NCI-H2171 treated with DMSO at 0.1 percent for 48 hours (cell line): ENCODE data around the gene ATIC.
A peak's percentile ranks its signal among the peaks of the same experiment; 100 is the strongest.

ENCODE experiments used
- DNase-seq: peaks from one replicate; lab custom pipeline; 2025; lab: John Stamatoyannopoulos, UW

Gene ATIC

DNA sequence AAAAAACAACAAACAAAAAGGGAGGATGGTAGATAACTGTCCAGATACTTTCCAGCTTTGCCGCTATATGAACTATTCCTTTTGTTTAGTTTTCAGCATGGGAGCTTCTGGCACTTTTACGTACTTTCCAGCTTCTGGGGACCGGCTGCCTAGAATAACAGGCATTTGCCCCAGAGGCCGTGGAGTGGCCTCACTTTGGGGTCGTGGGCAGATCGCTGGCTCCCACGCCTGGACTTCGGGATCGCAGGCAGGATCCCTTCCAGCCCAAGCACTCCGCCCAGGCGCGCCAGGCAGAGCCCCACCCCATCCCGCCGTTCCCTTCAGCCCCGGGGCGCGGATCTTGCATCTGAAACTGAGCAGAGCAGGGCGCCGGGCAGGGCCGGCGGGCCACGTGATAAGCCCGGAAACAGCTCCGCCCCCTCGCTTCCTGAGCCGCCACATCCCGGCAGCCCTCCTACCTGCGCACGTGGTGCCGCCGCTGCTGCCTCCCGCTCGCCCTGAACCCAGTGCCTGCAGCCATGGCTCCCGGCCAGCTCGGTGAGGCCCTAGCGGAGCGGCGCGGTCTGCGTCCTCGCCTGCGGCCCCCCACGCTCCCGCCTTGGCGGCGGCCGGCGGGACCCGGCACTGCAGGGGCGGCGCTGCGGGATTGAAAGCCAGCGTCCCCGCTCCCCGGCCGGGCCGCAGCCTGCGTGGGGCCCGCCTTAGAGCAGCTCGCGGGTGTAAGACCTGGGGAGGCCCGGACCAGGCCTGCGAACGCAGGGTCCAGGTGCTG is at the start of gene ATIC:
Gene ATIC (plus strand): TSS at position 435 of the 772 bp plus-strand sequence. CDS start 84 bp downstream, at position 519.
- DNase-seq: peak; percentile 94

DNA sequence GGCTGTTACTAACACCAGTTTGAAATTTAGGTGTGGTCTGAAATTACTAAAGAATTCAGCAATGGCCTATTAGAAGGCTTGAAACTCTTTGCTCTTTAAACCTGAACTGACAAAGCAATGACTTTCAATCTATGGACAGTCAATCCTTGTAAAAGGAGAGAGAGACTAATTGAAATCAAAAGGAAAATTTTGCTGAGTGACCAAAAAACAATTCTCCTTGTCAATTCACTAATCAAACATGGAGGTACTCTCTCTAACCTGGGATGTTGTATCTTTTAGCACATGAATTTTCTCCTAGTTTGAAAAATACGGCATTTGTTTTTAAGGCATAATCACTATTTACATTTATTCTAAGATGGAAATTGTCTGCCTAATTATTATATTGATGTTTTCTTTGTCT is 49.6 kb upstream of the ATIC start:
- DNase-seq: no peak

DNA sequence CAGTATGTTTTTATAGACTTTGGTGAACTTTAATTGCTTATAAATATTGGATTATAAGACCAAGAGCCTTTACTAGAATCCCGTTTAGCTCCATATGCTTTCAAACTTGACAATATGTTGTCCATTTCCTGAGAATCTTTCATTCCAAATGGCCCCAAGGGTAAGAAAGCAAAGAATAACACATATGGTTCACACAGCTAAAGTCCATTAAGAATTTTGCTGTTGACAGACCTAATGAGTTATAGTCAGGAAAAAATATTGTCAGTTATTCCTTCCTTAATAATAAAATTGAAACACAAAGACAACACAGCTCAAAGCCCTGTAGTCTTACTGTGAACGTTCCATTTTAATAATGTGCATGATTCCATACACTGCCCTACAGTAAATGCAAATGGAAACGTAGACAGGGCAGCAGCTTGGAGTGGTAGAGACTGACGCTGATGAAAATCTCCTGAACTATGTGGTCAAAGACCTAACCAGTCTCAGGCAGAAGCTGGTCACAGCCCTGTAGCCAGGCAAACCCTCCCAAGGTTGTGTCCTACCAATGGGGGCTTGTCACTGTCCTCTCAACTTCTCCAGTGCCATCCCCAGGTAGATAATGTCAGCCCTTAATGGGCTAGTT is 49.0 kb upstream of the ATIC start:
- DNase-seq: no peak

DNA sequence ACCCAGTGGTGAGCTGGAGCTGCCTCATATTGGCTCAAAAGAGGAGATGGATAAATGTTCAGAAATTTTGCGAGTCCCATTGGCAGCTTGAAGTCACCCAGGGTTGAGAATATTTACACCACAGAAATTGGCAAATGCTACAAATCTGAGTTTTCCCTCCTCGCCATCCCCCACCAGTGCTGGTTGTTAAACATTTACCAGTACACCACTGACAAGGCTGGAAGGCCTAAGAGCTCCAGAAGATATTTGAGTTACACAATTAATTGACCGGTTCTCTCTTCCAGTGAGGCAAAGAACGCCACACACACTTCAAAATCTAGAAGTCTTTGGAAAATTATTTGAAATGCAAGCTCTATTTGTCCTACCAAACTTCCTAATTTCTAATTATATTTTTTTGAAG is 47.5 kb upstream of the ATIC start:
- no peak for DNase-seq

DNA sequence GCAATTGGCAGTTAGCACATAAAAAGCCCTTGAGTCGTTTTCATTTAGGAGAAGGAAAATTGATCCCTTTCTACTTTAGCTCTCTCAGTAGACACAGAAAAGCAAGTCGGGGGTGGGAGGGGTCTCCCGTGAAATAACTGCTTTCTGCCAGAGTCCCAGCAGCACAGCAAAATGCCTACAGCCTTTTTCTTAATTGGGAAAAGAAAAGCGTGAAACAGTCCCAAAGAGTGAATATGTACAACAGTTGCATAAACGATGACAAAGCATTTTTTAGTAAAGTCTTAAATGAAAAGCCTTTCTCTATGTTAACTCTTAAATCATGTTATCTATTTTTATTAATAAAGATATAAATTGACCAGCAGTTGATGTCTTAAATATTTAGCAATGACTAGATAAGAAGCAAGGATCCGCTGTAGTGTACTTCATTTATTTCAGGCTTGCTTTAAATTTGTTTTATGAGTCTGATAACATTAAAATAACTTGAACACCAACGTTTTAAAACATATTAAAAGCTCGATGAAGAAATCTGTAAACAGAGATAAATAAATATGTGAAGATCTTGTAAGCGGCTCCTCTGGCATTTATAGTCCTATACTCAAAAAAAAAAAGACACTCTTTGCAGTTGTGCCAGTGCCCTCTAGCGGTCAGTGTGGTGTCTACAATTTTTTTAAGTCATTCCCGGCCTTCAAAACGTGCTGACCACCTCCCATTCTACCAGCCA is 42.3 kb upstream of the ATIC start:
- DNase-seq: peak; percentile 79

DNA sequence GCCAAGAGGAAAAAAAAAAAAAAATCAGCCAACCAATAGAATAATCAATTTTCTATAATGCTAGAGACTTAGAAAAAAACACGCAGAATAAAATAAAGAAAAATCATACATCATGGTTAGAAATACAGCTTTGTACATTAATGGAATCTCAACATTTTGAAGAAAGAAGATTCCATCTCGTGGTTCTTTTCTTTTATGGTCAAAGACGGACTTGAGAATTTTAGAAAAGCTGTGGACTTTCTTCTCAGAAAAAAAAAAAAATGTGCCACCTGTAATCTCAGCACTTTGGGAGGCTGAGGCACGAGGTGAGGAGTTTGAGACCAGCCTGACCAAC is 41.8 kb upstream of the ATIC start:
- no peak for DNase-seq

DNA sequence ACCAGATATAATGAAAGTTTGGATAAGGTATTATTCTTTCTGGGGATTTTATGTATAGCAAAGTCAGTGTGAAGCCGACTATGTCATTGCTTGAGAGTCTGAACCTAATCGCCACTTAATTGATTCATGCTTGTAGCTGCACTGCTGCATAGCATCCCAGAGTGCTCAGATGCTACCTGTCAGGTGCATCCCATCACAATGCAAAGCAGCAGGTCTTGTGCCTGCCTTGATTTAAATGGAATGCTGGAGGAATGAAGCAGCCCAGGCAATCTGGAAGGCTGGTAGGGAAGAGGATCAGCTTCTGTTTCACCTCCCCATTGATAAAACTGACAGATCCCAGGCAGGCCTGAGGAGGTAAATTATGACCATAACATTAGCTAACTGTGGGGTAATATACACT is 40.4 kb upstream of the ATIC start:
- DNase-seq: no peak

DNA sequence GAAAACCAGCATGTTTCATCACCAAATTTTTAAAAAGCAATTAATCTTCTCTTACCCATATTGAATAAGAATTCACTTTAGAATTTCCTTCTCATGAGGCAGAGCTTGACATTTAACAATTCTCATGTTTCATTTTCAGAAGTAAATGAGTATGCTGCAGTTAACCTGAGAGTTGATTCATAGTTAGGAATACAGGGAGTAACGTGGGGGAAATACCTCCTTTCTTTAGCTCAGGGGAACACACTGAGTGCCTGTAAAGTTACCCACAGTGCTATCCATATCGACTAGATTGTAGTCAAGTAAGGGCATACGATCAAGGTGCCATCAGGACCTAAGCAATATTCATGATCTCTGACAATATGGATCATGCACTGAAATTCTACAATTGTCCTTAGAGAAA is 38.9 kb upstream of the ATIC start:
- no peak for DNase-seq

DNA sequence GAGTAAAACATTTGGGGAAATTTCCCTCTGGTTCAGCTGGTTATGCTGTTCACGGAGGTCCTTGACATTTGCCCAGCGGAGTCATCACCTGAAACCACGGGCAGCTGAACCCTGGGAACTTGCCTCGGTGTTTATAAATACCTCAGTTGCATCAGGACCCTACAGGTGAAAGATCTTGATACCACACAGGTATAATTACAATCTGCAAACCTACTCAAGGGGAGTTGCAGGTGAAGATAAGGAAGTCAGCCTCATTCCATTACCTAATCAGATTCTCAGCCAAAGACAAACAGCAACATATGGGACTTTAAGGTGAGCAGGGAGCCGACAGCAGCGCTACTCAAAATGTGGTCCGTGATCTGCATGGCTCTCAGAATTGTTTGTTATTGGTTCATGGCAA is 37.0 kb upstream of the ATIC start:
- peak; percentile 41 for DNase-seq

DNA sequence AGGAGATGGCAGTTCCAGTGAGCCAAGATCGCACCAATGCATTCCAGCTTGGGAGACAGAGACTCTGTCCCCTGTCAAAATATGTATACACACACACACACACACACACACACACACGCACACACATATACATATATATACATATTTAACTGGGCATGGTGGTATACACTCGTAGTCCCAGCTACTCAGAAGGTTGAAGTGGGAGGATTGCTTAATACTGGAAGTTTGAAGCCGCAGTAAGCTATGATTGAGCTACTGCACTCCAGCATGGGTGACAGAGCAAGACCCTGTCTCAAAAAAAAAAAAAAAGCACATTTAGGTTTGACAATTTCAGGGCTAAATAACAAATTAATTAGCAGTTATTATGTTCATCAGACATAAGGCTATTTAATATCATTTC is 36.0 kb upstream of the ATIC start:
- no peak for DNase-seq

DNA sequence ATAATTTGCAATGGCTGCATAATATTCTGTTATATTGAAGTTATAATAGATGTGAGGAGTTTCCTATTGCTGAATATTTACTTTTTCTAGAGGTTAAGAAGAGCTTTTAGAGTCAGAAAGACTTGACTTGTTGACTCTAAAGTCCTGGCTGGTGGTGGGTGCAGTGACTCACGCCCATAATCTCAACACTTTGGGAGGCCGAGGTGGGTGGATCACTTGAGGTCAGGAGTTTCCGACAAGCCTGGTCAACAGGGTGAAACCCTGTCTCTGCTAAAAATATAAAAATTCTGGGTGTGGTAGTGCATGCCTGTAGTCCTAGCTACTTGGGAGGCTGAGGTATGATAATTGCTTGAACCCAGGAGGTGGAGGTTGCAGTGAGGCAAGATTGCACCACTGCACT is 33.9 kb upstream of the ATIC start:
- DNase-seq: no peak

DNA sequence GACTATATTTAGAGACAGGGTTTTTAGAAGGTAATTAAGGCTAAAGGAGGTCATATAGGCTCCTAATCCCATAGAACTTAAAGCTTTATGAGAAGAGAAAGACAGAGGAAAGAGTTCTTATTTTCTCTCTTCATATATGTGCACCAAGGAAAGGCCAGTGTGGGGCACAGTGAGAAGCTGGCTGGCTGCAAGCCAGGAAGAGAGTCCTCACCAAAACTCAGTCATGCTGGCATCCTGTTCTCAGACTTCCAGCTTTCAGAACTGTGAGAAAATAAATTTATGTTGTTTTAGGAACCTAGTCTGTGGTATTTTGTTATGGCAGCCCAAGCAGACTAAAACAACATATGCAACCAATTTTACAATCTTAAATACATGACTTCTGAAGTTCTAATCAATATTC is 31.5 kb upstream of the ATIC start:
- DNase-seq: no peak

DNA sequence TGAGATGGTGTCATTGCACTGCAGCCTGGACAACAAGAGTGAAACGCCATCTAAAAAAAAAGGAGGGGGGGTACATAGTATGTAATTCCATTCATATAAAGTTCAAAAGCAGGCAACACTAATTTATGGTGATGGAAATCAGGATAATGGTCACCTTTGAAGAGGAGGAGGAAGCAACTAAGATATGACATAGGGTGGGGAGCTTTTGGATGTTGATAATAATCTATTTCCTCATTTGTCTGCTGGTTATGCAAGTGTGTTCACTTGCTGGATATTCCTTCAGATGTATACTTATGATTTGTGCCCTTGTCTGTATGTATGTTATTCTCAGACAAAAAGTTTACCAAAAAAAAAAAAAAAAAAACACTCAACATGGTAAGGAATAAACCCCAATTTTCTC is 28.6 kb upstream of the ATIC start:
- no peak for DNase-seq

DNA sequence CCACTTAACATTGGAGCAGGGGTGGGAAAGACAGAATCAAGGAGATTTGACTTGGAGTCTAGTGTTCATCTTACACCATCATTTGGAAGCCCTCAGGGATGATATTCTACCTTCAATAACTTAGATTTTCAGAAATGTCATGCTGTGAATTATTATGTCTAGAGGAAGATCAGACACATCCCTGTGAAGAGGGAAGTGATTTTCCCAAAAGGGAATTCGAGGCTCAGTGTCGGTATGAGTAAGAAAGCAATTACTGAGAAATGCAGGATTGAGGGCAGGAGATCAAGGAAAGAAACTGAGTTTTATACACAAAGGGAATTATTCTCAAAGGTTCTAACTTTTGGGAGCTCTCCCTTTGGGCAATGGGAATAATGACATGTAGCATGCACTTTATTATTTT is 25.6 kb upstream of the ATIC start:
- DNase-seq: no peak

DNA sequence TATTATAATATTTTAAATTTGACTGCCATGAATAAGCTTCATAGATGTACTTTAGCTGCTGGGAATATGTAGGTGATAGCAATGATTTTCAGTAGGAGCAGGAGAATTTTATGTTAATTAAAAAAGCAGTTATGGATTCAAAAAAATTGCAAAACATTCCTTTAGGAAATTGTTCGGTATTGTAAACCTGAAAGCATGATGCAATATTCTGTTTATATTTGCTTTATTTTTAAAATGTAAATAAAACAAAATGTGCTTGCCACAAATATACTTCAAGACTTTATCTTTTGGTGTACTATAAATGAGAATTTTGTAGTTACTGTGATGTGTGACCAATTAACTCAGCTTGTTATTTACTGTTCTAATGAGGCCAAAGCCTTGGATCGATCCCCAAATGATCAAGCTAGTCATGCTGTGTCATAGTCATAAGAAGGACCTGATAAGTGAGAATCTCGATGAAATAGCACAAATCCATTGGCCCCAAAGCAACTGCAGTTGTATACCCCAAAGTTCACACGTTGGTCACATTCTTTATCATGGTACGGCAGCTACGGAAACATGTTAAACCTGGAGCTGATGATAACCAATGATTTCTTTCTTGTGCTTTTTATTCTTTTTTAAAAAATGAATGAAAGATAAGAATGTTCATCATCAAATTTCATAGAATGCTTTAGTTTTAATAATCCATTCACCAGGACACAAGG is 23.6 kb upstream of the ATIC start:
- no peak for DNase-seq

DNA sequence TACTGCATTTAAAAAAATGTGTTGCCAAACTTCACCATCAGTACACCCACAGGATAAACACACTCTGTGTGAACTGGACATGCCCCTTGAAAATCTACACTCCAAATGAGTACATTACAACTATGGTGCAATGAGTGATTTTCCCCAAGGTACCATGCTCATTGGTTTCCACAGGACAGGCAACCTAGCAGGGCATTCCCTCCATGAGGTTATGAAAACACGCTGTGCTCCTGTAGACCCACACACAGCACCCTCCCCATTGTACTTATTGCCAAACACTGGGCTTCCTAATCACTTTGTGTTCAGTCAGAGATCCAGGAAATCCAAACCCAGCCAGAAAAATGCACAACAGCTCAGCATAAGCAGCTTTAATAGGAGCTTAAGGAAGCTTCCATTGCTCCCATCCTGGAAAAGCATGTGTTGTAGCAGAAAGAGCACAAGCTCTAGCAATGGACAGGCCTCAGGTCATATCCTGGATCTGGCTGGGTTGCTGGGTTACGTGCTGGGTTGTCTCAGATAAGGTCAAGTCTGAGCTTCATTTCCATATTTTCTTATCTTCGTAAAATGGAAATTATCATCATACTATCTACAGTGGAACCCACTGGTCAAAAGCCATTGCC is 20.8 kb upstream of the ATIC start:
- no peak for DNase-seq

DNA sequence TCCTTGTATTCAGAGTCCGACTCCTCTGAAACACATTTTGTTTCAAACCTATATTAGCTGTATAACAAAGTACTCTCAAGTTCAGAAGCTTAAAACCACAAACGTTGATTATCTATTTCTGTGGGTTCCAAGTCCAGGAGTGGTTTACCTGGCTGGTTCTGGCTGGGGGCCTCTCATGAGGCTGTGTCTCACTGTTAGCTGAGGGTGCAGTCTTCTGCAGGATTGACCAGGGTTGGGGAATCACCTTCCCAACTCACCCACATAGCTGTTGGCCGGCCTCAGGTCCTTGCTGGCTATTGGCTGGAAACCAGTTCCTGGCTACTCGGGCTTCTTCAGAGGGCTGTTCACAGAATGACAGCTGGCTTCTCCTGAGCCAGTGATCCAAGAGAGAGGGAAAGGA is 18.0 kb upstream of the ATIC start:
- no peak for DNase-seq

DNA sequence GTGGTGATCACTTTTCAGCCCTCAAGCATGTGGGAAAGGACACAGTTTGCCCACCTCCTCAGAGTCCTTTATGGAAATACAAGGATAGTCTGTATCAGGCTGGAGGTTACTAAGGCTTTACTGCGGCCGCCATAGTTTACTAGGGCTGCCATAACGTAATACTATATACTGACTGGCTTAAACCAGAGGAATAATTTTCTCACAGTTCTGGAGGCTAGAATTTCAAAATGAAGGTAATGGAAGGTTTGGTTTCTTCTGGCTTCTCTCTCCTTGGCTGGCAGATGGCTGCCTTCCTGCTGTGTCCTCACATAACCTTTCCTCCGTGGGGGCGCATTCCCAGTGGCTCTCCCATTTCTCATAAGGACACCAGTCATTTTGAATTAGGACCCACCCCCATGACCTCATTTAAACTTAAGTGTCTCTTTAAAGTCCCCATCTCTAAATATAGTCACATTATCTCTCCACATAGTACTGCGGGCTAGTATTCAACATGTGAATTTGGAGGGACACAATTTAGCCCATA is 12.5 kb upstream of the ATIC start:
- peak; percentile 91 for DNase-seq

DNA sequence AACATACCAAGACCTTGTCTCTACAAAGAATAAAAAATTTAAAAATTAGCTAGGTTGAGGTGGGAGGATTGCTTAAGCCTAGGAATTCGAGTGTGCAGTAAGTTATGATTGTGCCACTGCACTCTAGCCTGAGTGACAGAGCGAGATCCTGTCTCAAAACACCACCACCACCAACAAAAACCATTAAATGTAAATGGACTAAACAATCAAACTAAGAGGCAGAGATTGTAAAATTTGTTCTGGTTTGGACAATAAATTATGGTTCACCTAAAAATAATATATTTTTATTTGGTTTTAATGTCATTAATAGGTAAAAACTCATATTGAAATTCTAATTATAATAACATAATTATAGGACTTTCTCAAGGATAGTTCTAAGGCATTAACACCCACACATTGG is 9.9 kb upstream of the ATIC start:
- DNase-seq: no peak

DNA sequence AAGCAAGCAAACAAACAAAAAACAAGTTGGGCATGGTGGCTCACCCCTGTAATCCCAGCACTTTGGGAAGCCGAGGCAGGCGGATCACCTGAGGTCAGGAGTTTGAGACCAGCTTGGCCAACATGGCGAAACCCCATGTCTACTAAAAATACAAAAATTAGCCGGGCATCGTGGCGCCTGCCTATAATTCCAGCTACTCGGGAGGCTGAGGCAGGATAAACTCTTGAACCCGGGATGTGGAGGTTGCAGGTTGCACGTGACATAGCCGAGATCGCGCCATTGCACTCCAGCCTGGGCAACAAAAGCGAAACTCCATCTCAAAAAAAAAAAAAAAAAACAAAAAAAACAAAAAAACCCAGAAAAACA is 617 bp upstream of the ATIC start:
- peak; percentile 69 for DNase-seq

DNA sequence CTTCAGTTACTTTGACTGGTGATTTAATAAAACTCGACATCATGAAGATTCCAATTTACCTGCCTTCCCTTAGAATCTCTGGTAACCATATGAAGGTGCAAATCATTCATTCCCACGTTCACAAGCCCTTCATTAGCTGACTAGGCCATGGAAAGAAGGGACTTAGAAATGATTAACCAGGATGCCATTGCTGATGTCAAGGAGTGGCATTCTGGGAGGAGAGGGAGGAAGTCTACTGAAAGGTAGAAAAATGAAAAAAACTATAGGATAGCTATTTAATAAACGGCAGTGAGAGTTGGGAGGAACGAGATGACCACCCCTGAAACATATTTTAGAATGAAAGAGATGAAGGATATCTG is 1.4 kb downstream of the ATIC start:
- no peak for DNase-seq

DNA sequence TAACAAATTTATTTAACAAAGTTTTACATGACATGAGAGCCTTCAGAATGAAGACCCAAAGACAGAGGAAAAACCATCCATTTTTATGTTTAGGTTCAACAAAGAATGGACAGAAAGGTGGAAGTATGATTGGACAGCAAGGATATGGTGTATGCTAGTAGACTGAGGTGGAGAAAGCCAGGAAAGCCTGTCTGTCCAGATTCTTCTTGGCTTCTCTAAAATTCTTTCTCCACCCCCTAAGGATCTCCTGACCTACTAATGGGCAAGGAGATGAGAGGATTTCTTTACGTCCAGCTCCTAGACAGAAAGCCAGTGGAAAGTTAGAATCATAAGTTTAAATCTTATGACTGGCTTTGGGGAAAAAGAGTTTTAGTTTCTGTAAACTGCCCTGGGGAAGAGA is 3.0 kb downstream of the ATIC start:
- DNase-seq: no peak
